Immature natural killer cell (primary cell): ENCODE data around the gene PLXND1. TPM values are rescaled to one million over a fixed set of nuclear protein-coding genes. Genes with fewer than 3 reads are reported as not detected.
A peak's percentile ranks its signal among the peaks of the same experiment; 100 is the strongest.

Experiments
- DNase-seq, 3 donors: peaks; one replicate each; pipeline ENCODE4 v3.0.0; 2022; ENCODE audit warnings: mixed read lengths in 1 of 3
- H3K27ac Mint-ChIP-seq, 6 donors: one replicate each; pipeline ENCODE4 v1.8.0; 2020; ENCODE audit warnings: mixed read lengths in 6 of 6, mild to moderate bottlenecking in 5 of 6, inconsistent platforms in 4 of 6, moderate library complexity in 3 of 6
- H3K27me3 Mint-ChIP-seq, 3 donors: one replicate each; pipeline ENCODE4 v1.8.0; 2020 to 2021; ENCODE audit warnings: low read depth in 3 of 3, mild to moderate bottlenecking in 3 of 3, mixed read lengths in 3 of 3, moderate library complexity in 3 of 3, inconsistent platforms in 1 of 3
- H3K36me3 Mint-ChIP-seq, 3 donors: one replicate each; pipeline ENCODE4 v1.8.0; 2020; ENCODE audit warnings: mixed read lengths in 3 of 3, inconsistent platforms in 2 of 3, mild to moderate bottlenecking in 2 of 3
- H3K4me1 Mint-ChIP-seq, 2 donors: one replicate each; pipeline ENCODE4 v1.8.0; 2020; ENCODE audit warnings: inconsistent platforms in 2 of 2, mild to moderate bottlenecking in 2 of 2, mixed read lengths in 2 of 2, moderate library complexity in 1 of 2
- H3K4me3 Mint-ChIP-seq, 5 donors: one replicate each; pipeline ENCODE4 v1.8.0; 2020; ENCODE audit warnings: mild to moderate bottlenecking in 5 of 5, mixed read lengths in 5 of 5, inconsistent platforms in 3 of 5, moderate library complexity in 3 of 5
- H3K9me3 Mint-ChIP-seq, 6 donors: one replicate each; pipeline ENCODE4 v1.8.0; 2020; ENCODE audit warnings: mild to moderate bottlenecking in 6 of 6, mixed read lengths in 6 of 6, inconsistent platforms in 4 of 6, moderate library complexity in 3 of 6
- polyA plus RNA-seq, 3 donors: library from polyadenylated mRNA; unstranded; fragments of 300-500 nt; fragmentation: Illumina TruSeq; gene quantifications; one replicate each; pipeline ENCODE4 v1.2.3, GENCODE V29; 2021

The PLXND1 gene
- polyA plus RNA-seq, 3 donors from 2014 or later: 3.1 to 30.2 (median 6.1) TPM

DNA sequence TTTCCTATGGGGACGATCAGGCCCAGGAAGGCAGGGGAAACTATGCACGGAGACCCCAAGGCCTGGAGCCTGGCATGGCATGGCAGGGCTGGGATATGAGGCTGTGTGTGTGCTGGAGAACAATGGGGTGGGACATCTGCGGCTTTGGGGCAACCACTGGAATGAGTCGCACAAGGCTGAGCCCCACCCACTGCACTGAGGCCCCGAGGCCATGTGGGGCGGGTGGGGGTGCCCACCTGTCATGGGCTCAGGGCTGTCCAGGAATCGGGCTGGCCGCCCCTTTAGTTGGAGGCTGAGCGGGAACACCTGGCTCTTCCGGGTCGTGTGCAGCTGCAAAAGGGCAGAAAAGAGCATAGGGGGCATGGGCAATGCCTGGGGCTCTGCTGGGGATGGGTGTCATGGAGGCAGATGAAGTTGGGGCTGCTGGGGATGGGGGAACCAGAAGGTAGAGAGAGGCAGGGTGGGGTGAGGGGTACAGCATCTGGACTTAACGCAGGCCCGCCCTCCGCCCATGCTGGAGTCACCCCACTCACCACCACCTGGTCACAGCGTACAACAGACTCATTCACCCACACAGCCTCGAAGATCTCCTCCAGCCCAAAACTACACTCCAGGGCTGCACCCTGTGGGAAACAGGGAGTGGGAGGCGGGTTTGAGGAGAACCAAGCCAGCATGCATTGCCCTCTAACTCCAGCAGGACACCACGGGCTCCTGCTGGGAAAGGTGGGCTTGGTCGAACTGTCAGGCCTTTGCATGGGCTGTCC is 31.1 kb downstream of the PLXND1 start:
- Mint-ChIP-seq H3K27me3 (peaks cover 11 to 30% (median 18%) of the 10 kb centered on the region in 3 donors), H3K9me3 (no peaks in the 10 kb centered on the region), H3K4me3 (peak overlapping the region; percentile 17 to 39 (median 30)), H3K27ac (peak overlapping the region; percentile 90 to 99 (median 97)), H3K36me3 (peaks cover 9 to 12% (median 12%) of the 10 kb centered on the region in 3 donors), H3K4me1 (peaks cover 65 to 68% of the 10 kb centered on the region in 2 donors)
- DNase-seq: no peak

GRCh38 chr3:129574206-129574605 is 32.3 kb downstream of the PLXND1 start:
- H3K4me3 Mint-ChIP-seq: no peak overlapping the region
- peaks cover 68 to 70% of the 10 kb centered on the region in 2 donors for H3K4me1 Mint-ChIP-seq
- H3K9me3 Mint-ChIP-seq: no peaks in the 10 kb centered on the region
- peaks cover 12 to 19% (median 15%) of the 10 kb centered on the region in 3 donors for H3K36me3 Mint-ChIP-seq
- H3K27me3 Mint-ChIP-seq: peaks cover 15 to 30% (median 20%) of the 10 kb centered on the region in 3 donors
- DNase-seq: no peak
- peak overlapping the region; percentile 57 to 99 (median 97) for H3K27ac Mint-ChIP-seq

GRCh38 chr3:129573493-129573892 is 33.0 kb downstream of the PLXND1 start:
- H3K4me3 Mint-ChIP-seq: no peak overlapping the region
- H3K4me1 Mint-ChIP-seq: peaks cover 70% of the 10 kb centered on the region in 2 donors
- H3K27ac Mint-ChIP-seq: peak overlapping the region; percentile 57 to 87 (median 76)
- H3K36me3 Mint-ChIP-seq: peaks cover 12 to 19% (median 15%) of the 10 kb centered on the region in 3 donors
- peaks cover 19 to 33% (median 20%) of the 10 kb centered on the region in 3 donors for H3K27me3 Mint-ChIP-seq
- no peaks in the 10 kb centered on the region for H3K9me3 Mint-ChIP-seq
- no peak for DNase-seq

GRCh38 chr3:129572603-129573002 is 33.9 kb downstream of the PLXND1 start:
- H3K27me3 Mint-ChIP-seq: peaks cover 19 to 29% (median 21%) of the 10 kb centered on the region in 3 donors
- H3K4me1 Mint-ChIP-seq: peaks cover 70% of the 10 kb centered on the region in 2 donors
- H3K36me3 Mint-ChIP-seq: peaks cover 12 to 22% (median 15%) of the 10 kb centered on the region in 3 donors
- H3K4me3 Mint-ChIP-seq: no peak overlapping the region
- no peaks in the 10 kb centered on the region for H3K9me3 Mint-ChIP-seq
- DNase-seq: no peak
- peak overlapping the region in 3 of 6 donors; percentile 67 to 87 (median 86) for H3K27ac Mint-ChIP-seq

- Mint-ChIP-seq H3K9me3 (no peaks in the 10 kb centered on the region), H3K4me3 (no peak overlapping the region), H3K27me3 (peaks cover 19 to 30% (median 21%) of the 10 kb centered on the region in 3 donors), H3K4me1 (peaks cover 72 to 73% of the 10 kb centered on the region in 2 donors), H3K27ac (peak overlapping the region in 5 of 6 donors; percentile 61 to 94 (median 79)), H3K36me3 (peaks cover 15 to 22% (median 15%) of the 10 kb centered on the region in 3 donors)
- no peak for DNase-seq
Observed at GRCh38 chr3:129571605-129572547, 34.6 kb downstream of the PLXND1 start.

DNA sequence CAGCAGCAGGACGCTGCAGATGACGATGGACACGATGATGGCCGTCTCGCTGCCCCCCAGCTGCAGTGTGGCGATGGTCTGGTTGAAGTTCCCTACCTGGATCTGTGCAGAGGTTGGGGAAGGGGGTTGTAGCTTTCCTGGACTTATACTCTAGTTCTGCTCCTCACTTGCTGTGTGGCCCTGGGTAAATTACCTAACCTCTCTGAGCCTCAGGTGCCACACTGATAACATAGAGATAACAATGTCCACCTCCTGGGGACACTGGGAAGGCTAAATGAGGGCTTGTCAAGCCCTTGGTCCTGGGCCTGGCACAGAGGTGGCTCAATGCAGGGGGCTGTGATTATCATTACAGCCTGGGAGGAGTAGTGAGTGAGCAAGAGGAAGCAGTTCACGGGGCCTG is 36.6 kb downstream of the PLXND1 start:
- Mint-ChIP-seq H3K27ac (peak overlapping the region; percentile 73 to 94 (median 81)), H3K4me1 (peaks cover 64 to 65% of the 10 kb centered on the region in 2 donors), H3K9me3 (no peaks in the 10 kb centered on the region)

GRCh38 chr3:129567939-129568338 is 38.5 kb downstream of the PLXND1 start:
- Mint-ChIP-seq H3K4me1 (peaks cover 53 to 55% of the 10 kb centered on the region in 2 donors), H3K4me3 (peak overlapping the region; percentile 54 to 85 (median 68)), H3K9me3 (no peaks in the 10 kb centered on the region), H3K27me3 (peaks cover 13 to 20% (median 15%) of the 10 kb centered on the region in 3 donors), H3K27ac (peak overlapping the region; percentile 66 to 91 (median 87)), H3K36me3 (peaks cover 12 to 16% (median 15%) of the 10 kb centered on the region in 3 donors)
- peak; percentile 71 to 75 (median 74) for DNase-seq

More for the DNA sequence above, 36.6 kb downstream of the PLXND1 start:
- DNase-seq: no peak
- Mint-ChIP-seq H3K36me3 (peaks cover 15 to 22% (median 16%) of the 10 kb centered on the region in 3 donors), H3K27me3 (peaks cover 13 to 23% (median 15%) of the 10 kb centered on the region in 3 donors), H3K4me3 (peak overlapping the region in 1 of 5 donors; percentile 31)

- Mint-ChIP-seq H3K9me3 (no peaks in the 10 kb centered on the region), H3K27me3 (peaks cover 13 to 20% (median 14%) of the 10 kb centered on the region in 3 donors), H3K4me1 (peaks cover 52 to 53% of the 10 kb centered on the region in 2 donors), H3K4me3 (peak overlapping the region; percentile 24 to 85 (median 68)), H3K36me3 (peaks cover 10 to 15% (median 14%) of the 10 kb centered on the region in 3 donors), H3K27ac (peak overlapping the region in 5 of 6 donors; percentile 82 to 90 (median 82))
- no peak for DNase-seq
Observed at GRCh38 chr3:129567176-129567705, 39.2 kb downstream of the PLXND1 start.

- DNase-seq: no peak
- peaks cover 6 to 10% (median 10%) of the 10 kb centered on the region in 3 donors for H3K36me3 Mint-ChIP-seq
- peaks cover 12 to 14% (median 13%) of the 10 kb centered on the region in 3 donors for H3K27me3 Mint-ChIP-seq
- H3K4me1 Mint-ChIP-seq: peaks cover 48 to 49% of the 10 kb centered on the region in 2 donors
- peak overlapping the region in 3 of 6 donors; percentile 59 to 82 (median 62) for H3K27ac Mint-ChIP-seq
- H3K4me3 Mint-ChIP-seq: no peak overlapping the region
- no peaks in the 10 kb centered on the region for H3K9me3 Mint-ChIP-seq
Observed at GRCh38 chr3:129565902-129566301, 40.6 kb downstream of the PLXND1 start.

DNA sequence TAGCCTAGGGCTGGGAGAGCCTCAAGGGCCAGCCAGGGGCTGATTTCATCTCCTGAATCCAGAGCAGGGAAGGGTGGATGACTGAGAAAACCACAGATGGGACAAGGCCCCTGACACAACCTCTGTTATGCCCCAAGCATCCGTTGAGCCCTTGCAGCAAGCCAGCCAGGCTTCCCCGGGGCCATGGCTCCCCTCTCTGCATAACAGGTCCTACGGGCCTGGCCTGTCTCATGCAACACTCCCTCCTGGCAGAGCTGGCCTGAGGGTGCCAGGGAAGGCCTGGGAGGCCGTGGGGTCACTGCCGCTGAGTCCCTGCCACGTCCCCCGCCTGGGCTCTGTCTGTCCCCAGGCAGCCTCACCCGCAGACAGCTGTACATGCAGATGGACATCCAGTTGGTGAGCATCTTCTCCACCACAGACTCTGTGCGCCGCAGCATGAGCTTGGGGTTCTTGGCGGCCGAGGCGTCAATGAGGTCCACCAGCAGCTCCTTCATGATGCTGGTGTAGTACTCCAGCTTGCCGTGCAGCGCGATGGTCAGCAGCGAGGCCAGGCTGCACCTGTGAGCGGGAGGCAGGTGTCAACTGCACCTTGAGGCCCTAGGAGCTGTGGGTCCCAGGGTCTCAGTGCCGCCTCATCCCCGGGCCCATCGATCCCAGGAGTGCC is 41.4 kb downstream of the PLXND1 start:
- Mint-ChIP-seq H3K4me1 (peaks cover 50 to 53% of the 10 kb centered on the region in 2 donors), H3K27ac (peak overlapping the region in 1 of 6 donors; percentile 57), H3K9me3 (no peaks in the 10 kb centered on the region)

DNA sequence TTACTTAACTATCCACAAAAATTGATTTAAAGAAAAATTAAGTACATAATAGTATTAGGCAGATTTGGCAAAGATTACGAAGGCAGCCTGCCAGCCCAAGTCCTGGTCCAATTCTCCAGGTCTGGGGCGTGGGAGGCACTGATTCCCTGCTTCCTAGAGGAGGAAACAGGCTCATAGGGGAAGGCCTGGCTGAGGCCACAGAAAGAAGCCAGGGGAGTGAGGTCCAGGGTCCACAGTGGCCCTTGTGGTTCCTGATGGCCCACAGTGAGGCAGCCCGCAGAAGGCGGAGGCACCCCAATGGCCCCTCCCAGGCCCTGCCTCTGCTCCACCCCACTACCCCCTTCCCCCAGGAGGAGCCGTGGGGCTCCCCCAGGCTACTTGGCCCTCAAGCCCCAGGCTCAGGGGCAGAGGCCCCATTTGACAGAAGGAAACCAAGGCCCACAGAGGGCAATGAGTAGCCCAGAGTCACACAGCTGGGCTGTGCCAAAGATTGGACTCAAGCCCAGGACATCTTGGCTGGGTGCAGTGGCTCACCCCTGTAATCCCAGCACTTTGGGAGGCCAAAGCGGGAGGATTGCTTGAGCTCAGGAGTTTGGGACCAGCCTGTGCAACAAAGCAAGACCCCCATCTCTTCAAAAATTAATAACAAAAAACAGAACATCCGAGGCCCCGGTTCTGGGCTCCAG is 42.5 kb downstream of the PLXND1 start:
- peaks cover 5 to 14% (median 8%) of the 10 kb centered on the region in 3 donors for H3K36me3 Mint-ChIP-seq
- no peaks in the 10 kb centered on the region for H3K9me3 Mint-ChIP-seq
- peaks cover 44 to 45% of the 10 kb centered on the region in 2 donors for H3K4me1 Mint-ChIP-seq
- DNase-seq: no peak
- peak overlapping the region in 2 of 6 donors; percentile 27 to 67 for H3K27ac Mint-ChIP-seq
- H3K27me3 Mint-ChIP-seq: peaks cover 9 to 14% (median 12%) of the 10 kb centered on the region in 3 donors
- H3K4me3 Mint-ChIP-seq: no peak overlapping the region

More for the DNA sequence above, 41.4 kb downstream of the PLXND1 start:
- Mint-ChIP-seq H3K27me3 (peaks cover 12 to 14% (median 13%) of the 10 kb centered on the region in 3 donors), H3K4me3 (no peak overlapping the region), H3K36me3 (peaks cover 11 to 14% (median 14%) of the 10 kb centered on the region in 3 donors)
- DNase-seq: no peak

GRCh38 chr3:129563332-129563731 is 43.1 kb downstream of the PLXND1 start:
- Mint-ChIP-seq H3K4me3 (no peak overlapping the region), H3K27ac (peak overlapping the region in 2 of 6 donors; percentile 27 to 31), H3K36me3 (peaks cover 5 to 14% (median 8%) of the 10 kb centered on the region in 3 donors), H3K27me3 (peaks cover 5 to 16% (median 9%) of the 10 kb centered on the region in 3 donors), H3K4me1 (peaks cover 44 to 45% of the 10 kb centered on the region in 2 donors), H3K9me3 (no peaks in the 10 kb centered on the region)
- DNase-seq: no peak
